SK-N-SH (cell line): ENCODE results near the gene ASTN2. TPM values are rescaled to one million over a fixed set of nuclear protein-coding genes. Genes with fewer than 3 reads are reported as not detected.

Experiments
- CTCF ChIA-PET: fragments of 300-600, 350-600 bp; formaldehyde crosslinking; extraction: SDS; loops from one replicate; lab custom pipeline; 2021; lab: Yijun Ruan, JAX
- POLR2A ChIA-PET: fragments of 350-600 bp; sonication (Branson Sonifier 250); formaldehyde crosslinking; extraction: SDS; loops from one replicate; lab custom pipeline; 2020; ENCODE audit warnings: antibody characterized with exemption, inconsistent platforms; lab: Yijun Ruan, JAX
- DNase-seq: peaks from one replicate; pipeline ENCODE4 v3.0.0; 2012
- H2AFZ ChIP-seq: fragments of 200-600 bp; sonication (generic); 2 replicates; pipeline ENCODE4 v1.8.1; 2016; ENCODE audit warnings: antibody characterized with exemption, mild to moderate bottlenecking, low read depth
- H3F3A ChIP-seq: fragments of 200-600 bp; sonication (generic); replicated peaks from 2 replicates; pipeline ENCODE3; 2016; ENCODE audit warnings: antibody characterized with exemption, mild to moderate bottlenecking; ENCODE audit not compliant: insufficient read depth
- H3K27ac ChIP-seq, 2 experiments: fragments of 200-500 bp in 1 of 2; fragments of 200-600 bp in 1 of 2; sonication (Bioruptor generic) in 1 of 2; sonication (generic), shearing (Covaris generic) in 1 of 2; 2 replicates each; pipeline versions ENCODE4 v1.5.1 to v1.6.1; 2014 to 2016; ENCODE audit warnings: low read depth in 2 of 2, inconsistent platforms in 1 of 2, low read length in 1 of 2, mild to moderate bottlenecking in 1 of 2, mixed read lengths in 1 of 2
- H3K27me3 ChIP-seq: fragments of 200-600 bp; sonication (generic), shearing (Covaris generic); 2 replicates; pipeline ENCODE4 v1.6.1; 2016; ENCODE audit warnings: mixed run types; ENCODE audit not compliant: insufficient read depth
- H3K36me3 ChIP-seq, 2 experiments: fragments of 200-500 bp in 1 of 2; fragments of 200-600 bp in 1 of 2; sonication (Bioruptor generic) in 1 of 2; sonication (generic) in 1 of 2; replicated peaks in 1 of 2; 2 replicates each; pipeline versions ENCODE3 to v1.5.1; 2014 to 2016; ENCODE audit warnings: low read length in 1 of 2, mild to moderate bottlenecking in 1 of 2; ENCODE audit not compliant: insufficient read depth in 2 of 2, control insufficient read depth in 1 of 2
- H3K4me1 ChIP-seq, 2 experiments: fragments of 200-500 bp in 1 of 2; fragments of 200-600 bp in 1 of 2; sonication (Bioruptor generic) in 1 of 2; sonication (generic), shearing (Covaris generic) in 1 of 2; 2 replicates each; pipeline versions ENCODE4 v1.5.1 to v1.6.1; 2014 to 2016; ENCODE audit warnings: low read depth in 1 of 2, low read length in 1 of 2, mixed run types in 1 of 2; ENCODE audit not compliant: insufficient read depth in 2 of 2, control insufficient read depth in 1 of 2
- H3K4me2 ChIP-seq: fragments of 200-600 bp; sonication (generic), shearing (Covaris generic); 2 replicates; pipeline ENCODE4 v1.6.1; 2017; ENCODE audit warnings: mixed run types
- H3K4me3 ChIP-seq, 2 experiments: fragments of 200-500 bp in 1 of 2; fragments of 200-600 bp in 1 of 2; sonication (Bioruptor generic) in 1 of 2; sonication (generic), shearing (Covaris generic) in 1 of 2; 2 replicates each; pipeline versions ENCODE4 v1.5.1 to v1.8.1; 2014 to 2016; ENCODE audit warnings: low read depth in 2 of 2, inconsistent platforms in 1 of 2, low read length in 1 of 2, mild to moderate bottlenecking in 1 of 2, mixed read lengths in 1 of 2, moderate library complexity in 1 of 2
- H3K79me2 ChIP-seq: fragments of 200-600 bp; sonication (generic); 2 replicates; pipeline ENCODE4 v1.8.1; 2017; ENCODE audit warnings: mild to moderate bottlenecking; ENCODE audit not compliant: insufficient read depth
- H3K9ac ChIP-seq: fragments of 200-600 bp; sonication (generic); 2 replicates; pipeline ENCODE4 v1.6.1; 2017; ENCODE audit warnings: mixed run types
- H3K9me2 ChIP-seq: fragments of 200-600 bp; sonication (generic); 2 replicates; pipeline ENCODE4 v1.6.1; 2017; ENCODE audit warnings: mixed run types
- H3K9me3 ChIP-seq: fragments of 200-600 bp; sonication (generic); 2 replicates; pipeline ENCODE4 v1.6.1; 2017; ENCODE audit warnings: mixed run types, mild to moderate bottlenecking, moderate library complexity
- H4K20me1 ChIP-seq: fragments of 200-600 bp; sonication (generic); 2 replicates; pipeline ENCODE4 v1.6.1; 2017; ENCODE audit warnings: mild to moderate bottlenecking, mixed run types; ENCODE audit not compliant: insufficient read depth
- ELF1 ChIP-seq: IDR thresholded peaks from 2 replicates; pipeline ENCODE4 v1.4.0; 2012
- FOSL2 ChIP-seq: IDR thresholded peaks from 2 replicates; pipeline ENCODE4 v1.4.0; 2012; ENCODE audit warnings: low read depth, mild to moderate bottlenecking, moderate library complexity, borderline replicate concordance
- FOXJ3 ChIP-seq: sonication (generic); formaldehyde crosslinking; IDR thresholded peaks from 2 replicates; pipeline ENCODE4 v1.5.1; 2020; ENCODE audit warnings: mild to moderate bottlenecking, missing genetic modification reagents
- GABPA ChIP-seq: IDR thresholded peaks from 2 replicates; pipeline ENCODE4 v1.4.0; 2012; ENCODE audit warnings: low read depth, mild to moderate bottlenecking
- GATA2 ChIP-seq: sonication (generic); formaldehyde crosslinking; IDR thresholded peaks from 2 replicates; pipeline ENCODE4 v1.5.0; 2020; ENCODE audit warnings: mild to moderate bottlenecking, missing genetic modification reagents
- MXI1 ChIP-seq: IDR thresholded peaks from 2 replicates; pipeline ENCODE4 v1.6.1; 2012; ENCODE audit warnings: mild to moderate bottlenecking, low read depth, low read length, improper control_type of control experiment
- NRF1 ChIP-seq: IDR thresholded peaks from 2 replicates; pipeline ENCODE4 v1.6.1; 2012; ENCODE audit warnings: low read depth, mild to moderate bottlenecking, low read length
- POLR2AphosphoS5 ChIP-seq: IDR thresholded peaks from 2 replicates; pipeline ENCODE4 v1.6.1; 2012; ENCODE audit warnings: low read depth, low read length
- RCOR1 ChIP-seq: fragments of 150-350 bp; IDR thresholded peaks from 2 replicates; pipeline ENCODE4 v1.6.1; 2017; ENCODE audit warnings: antibody characterized with exemption, low read length
- RFX5 ChIP-seq: IDR thresholded peaks from 2 replicates; pipeline ENCODE4 v1.6.1; 2012; ENCODE audit warnings: mild to moderate bottlenecking, improper control_type of control experiment, low read length
- SIN3A ChIP-seq: IDR thresholded peaks from 2 replicates; pipeline ENCODE4 v1.6.1; 2012; ENCODE audit warnings: low read depth, mild to moderate bottlenecking, low read length, moderate library complexity, borderline replicate concordance
- SMC3 ChIP-seq: IDR thresholded peaks from 2 replicates; pipeline ENCODE4 v1.6.1; 2012; ENCODE audit warnings: low read depth, low read length, improper control_type of control experiment
- TAF1 ChIP-seq: IDR thresholded peaks from 2 replicates; pipeline ENCODE4 v1.6.1; 2012; ENCODE audit warnings: low read depth, mild to moderate bottlenecking, low read length, moderate library complexity, borderline replicate concordance
- TEAD4 ChIP-seq: IDR thresholded peaks from 2 replicates; pipeline ENCODE4 v1.4.0; 2012; ENCODE audit warnings: mild to moderate bottlenecking, borderline replicate concordance; ENCODE audit not compliant: insufficient read depth
- YY1 ChIP-seq: IDR thresholded peaks from 2 replicates; pipeline ENCODE4 v1.4.0; 2012; ENCODE audit warnings: low read depth, mild to moderate bottlenecking
- WGBS: methylation state at CpG from one replicate; pipeline ENCODE4 v1.1.6; 2017; ENCODE audit warnings: low lambda C conversion rate; 5-methylcytosine and 5-hydroxymethylcytosine counted together
- polyA plus RNA-seq, 3 experiments: library from polyadenylated mRNA; depleted of rRNA; stranded (reverse); fragments of >200 nt; gene quantifications; 2 replicates each; pipeline ENCODE4 v1.2.3, GENCODE V29; 2012
- TF ChIP-seq, protein P1 (sequence below): fragments of 150-350 bp; IDR thresholded peaks from 2 replicates; pipeline ENCODE4 v1.6.1; 2017; ENCODE audit warnings: antibody characterized with exemption, low read length, low read depth, borderline replicate concordance
- TF ChIP-seq, protein P2 (sequence below): IDR thresholded peaks from 2 replicates; pipeline ENCODE4 v1.4.0; 2012; ENCODE audit warnings: low read depth, borderline replicate concordance
- TF ChIP-seq, protein P3 (sequence below): IDR thresholded peaks from 2 replicates; pipeline ENCODE4; 2012
- TF ChIP-seq, protein P4 (sequence below): IDR thresholded peaks from 2 replicates; pipeline ENCODE4 v1.4.0; 2012; ENCODE audit warnings: low read depth, borderline replicate concordance

Gene ASTN2
- polyA plus RNA-seq, 1 of the 3 experiments (the other 2 are of a cell fraction) = 6.6 TPM

DNA sequence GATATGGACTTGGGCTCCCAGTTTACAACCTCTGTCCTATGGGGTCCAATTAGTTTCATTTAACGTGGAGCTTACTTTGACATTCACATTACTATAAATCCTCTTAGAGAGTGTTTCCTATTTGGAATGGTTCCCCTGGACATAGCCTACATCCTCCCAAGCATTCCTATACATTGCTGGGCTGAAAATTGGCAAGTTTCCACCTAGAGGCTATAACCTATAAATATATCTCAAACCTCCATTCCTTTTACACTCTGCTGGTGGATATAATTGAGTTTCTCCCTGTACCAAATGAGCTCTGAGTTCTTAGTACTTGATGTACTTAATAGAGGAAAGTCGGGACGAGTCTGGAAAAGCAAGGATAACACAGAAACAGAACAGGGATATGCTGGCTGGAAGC lies 172.8 kb downstream of the ASTN2 start:
- no peaks in the 10 kb centered on the region for H3K36me3 ChIP-seq
- H3K9me3 ChIP-seq = no peaks in the 10 kb centered on the region
- no peaks in the 10 kb centered on the region for H3K27me3 ChIP-seq
- H3K9me2 ChIP-seq = no peaks in the 10 kb centered on the region
- WGBS = 15% methylated on average over 3 of the region's 3 CpGs
- H3K9ac ChIP-seq = no peak overlapping the region
- no peaks in the 10 kb centered on the region for H3F3A ChIP-seq
- H3K79me2 ChIP-seq = no peaks in the 10 kb centered on the region
- H3K4me2 ChIP-seq = no peak overlapping the region
- POLR2A ChIA-PET = no interaction called here
- no peaks in the 10 kb centered on the region for H4K20me1 ChIP-seq
- no peak for DNase-seq
- CTCF ChIA-PET = no interaction called here
- no peak overlapping the region for H3K27ac ChIP-seq
- H2AFZ ChIP-seq = no peak overlapping the region
- no peak overlapping the region for H3K4me3 ChIP-seq
- TF ChIP-seq, protein P1, sequence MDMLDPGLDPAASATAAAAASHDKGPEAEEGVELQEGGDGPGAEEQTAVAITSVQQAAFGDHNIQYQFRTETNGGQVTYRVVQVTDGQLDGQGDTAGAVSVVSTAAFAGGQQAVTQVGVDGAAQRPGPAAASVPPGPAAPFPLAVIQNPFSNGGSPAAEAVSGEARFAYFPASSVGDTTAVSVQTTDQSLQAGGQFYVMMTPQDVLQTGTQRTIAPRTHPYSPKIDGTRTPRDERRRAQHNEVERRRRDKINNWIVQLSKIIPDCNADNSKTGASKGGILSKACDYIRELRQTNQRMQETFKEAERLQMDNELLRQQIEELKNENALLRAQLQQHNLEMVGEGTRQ = no peak
- TF ChIP-seq RFX5 (no peak), GATA2 (CRISPR knock-in tag) (no peak), YY1 (no peak), NRF1 (no peak), POLR2AphosphoS5 (no peak), TEAD4 (no peak), ELF1 (no peak), TAF1 (no peak), RCOR1 (no peak), FOXJ3 (CRISPR knock-in tag) (no peak), MXI1 (no peak), SMC3 (no peak), FOSL2 (no peak), SIN3A (no peak), GABPA (no peak)
- TF ChIP-seq, protein P2, sequence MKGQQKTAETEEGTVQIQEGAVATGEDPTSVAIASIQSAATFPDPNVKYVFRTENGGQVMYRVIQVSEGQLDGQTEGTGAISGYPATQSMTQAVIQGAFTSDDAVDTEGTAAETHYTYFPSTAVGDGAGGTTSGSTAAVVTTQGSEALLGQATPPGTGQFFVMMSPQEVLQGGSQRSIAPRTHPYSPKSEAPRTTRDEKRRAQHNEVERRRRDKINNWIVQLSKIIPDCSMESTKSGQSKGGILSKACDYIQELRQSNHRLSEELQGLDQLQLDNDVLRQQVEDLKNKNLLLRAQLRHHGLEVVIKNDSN = no peak
- TF ChIP-seq, protein P3, sequence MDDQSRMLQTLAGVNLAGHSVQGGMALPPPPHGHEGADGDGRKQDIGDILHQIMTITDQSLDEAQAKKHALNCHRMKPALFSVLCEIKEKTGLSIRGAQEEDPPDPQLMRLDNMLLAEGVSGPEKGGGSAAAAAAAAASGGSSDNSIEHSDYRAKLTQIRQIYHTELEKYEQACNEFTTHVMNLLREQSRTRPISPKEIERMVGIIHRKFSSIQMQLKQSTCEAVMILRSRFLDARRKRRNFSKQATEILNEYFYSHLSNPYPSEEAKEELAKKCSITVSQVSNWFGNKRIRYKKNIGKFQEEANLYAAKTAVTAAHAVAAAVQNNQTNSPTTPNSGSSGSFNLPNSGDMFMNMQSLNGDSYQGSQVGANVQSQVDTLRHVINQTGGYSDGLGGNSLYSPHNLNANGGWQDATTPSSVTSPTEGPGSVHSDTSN = no peak
- TF ChIP-seq, protein P4, sequence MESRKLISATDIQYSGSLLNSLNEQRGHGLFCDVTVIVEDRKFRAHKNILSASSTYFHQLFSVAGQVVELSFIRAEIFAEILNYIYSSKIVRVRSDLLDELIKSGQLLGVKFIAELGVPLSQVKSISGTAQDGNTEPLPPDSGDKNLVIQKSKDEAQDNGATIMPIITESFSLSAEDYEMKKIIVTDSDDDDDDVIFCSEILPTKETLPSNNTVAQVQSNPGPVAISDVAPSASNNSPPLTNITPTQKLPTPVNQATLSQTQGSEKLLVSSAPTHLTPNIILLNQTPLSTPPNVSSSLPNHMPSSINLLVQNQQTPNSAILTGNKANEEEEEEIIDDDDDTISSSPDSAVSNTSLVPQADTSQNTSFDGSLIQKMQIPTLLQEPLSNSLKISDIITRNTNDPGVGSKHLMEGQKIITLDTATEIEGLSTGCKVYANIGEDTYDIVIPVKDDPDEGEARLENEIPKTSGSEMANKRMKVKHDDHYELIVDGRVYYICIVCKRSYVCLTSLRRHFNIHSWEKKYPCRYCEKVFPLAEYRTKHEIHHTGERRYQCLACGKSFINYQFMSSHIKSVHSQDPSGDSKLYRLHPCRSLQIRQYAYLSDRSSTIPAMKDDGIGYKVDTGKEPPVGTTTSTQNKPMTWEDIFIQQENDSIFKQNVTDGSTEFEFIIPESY = no peak
- TF ChIP-seq, all 33 proteins: peak for 0
- H3K4me1 ChIP-seq = peaks cover 0 to 16% of the 10 kb centered on the region in 2 experiments; a peak in 1 of 4 replicates
